NCI-H524 treated with DMSO at 0.1 percent for 48 hours (cell line): ENCODE results near the gene RNASEH2A.

Experiments
- DNase-seq: peaks from one replicate; lab custom pipeline; 2025; lab: John Stamatoyannopoulos, UW

RNASEH2A gene

GRCh38 chr19:12783291-12783848 lies 23.0 kb upstream of the RNASEH2A start:
- DNase-seq, result no peak

- no peak for DNase-seq
Measured at GRCh38 chr19:12783849-12784393, 22.5 kb upstream of the RNASEH2A start.

GRCh38 chr19:12784394-12784870 lies 22.0 kb upstream of the RNASEH2A start:
- no peak for DNase-seq

- no peak for DNase-seq
Measured at GRCh38 chr19:12784871-12785430, 21.4 kb upstream of the RNASEH2A start.

GRCh38 chr19:12785431-12786031 lies 20.9 kb upstream of the RNASEH2A start:
- no peak for DNase-seq

- DNase-seq, result no peak
Measured at GRCh38 chr19:12786141-12786870, 20.1 kb upstream of the RNASEH2A start.

GRCh38 chr19:12786952-12787351 lies 19.4 kb upstream of the RNASEH2A start:
- no peak for DNase-seq

- no peak for DNase-seq
Measured at GRCh38 chr19:12787458-12787857, 18.9 kb upstream of the RNASEH2A start.

GRCh38 chr19:12788042-12788681 lies 18.2 kb upstream of the RNASEH2A start:
- no peak for DNase-seq

- no peak for DNase-seq
Measured at GRCh38 chr19:12788682-12789097, 17.7 kb upstream of the RNASEH2A start.

GRCh38 chr19:12789098-12789903 lies 17.1 kb upstream of the RNASEH2A start:
- DNase-seq, result no peak

GRCh38 chr19:12789904-12790619 lies 16.3 kb upstream of the RNASEH2A start:
- peak; percentile 67 for DNase-seq

- DNase-seq, result no peak
Measured at GRCh38 chr19:12790628-12791344, 15.6 kb upstream of the RNASEH2A start.

- peak; percentile 65 for DNase-seq
Measured at GRCh38 chr19:12791345-12792050, 14.9 kb upstream of the RNASEH2A start, which contains the start of gene JUNB. Gene JUNB (plus strand): TSS chr19:12791486. CDS start chr19:12791772, 286 bp downstream.

GRCh38 chr19:12792051-12792852 lies 14.1 kb upstream of the RNASEH2A start:
- DNase-seq, result no peak

- no peak for DNase-seq
Measured at GRCh38 chr19:12792853-12793289, 13.5 kb upstream of the RNASEH2A start.

- DNase-seq, result no peak
Measured at GRCh38 chr19:12793290-12794195, 12.8 kb upstream of the RNASEH2A start.
